SK-N-SH (cell line): ENCODE results near the gene MYRF. TPM values are rescaled to one million over a fixed set of nuclear protein-coding genes. Genes with fewer than 3 reads are reported as not detected.

Source experiments
- CTCF ChIA-PET: fragments of 300-600, 350-600 bp; formaldehyde crosslinking; extraction: SDS; loops from one replicate; lab custom pipeline; 2021; lab: Yijun Ruan, JAX
- POLR2A ChIA-PET: fragments of 350-600 bp; sonication (Branson Sonifier 250); formaldehyde crosslinking; extraction: SDS; loops from one replicate; lab custom pipeline; 2020; ENCODE audit warnings: antibody characterized with exemption, inconsistent platforms; lab: Yijun Ruan, JAX
- DNase-seq: peaks from one replicate; pipeline ENCODE4 v3.0.0; 2012
- H2AFZ ChIP-seq: fragments of 200-600 bp; sonication (generic); 2 replicates; pipeline ENCODE4 v1.8.1; 2016; ENCODE audit warnings: antibody characterized with exemption, mild to moderate bottlenecking, low read depth
- H3F3A ChIP-seq: fragments of 200-600 bp; sonication (generic); replicated peaks from 2 replicates; pipeline ENCODE3; 2016; ENCODE audit warnings: antibody characterized with exemption, mild to moderate bottlenecking; ENCODE audit not compliant: insufficient read depth
- H3K27ac ChIP-seq, 2 experiments: fragments of 200-500 bp in 1 of 2; fragments of 200-600 bp in 1 of 2; sonication (Bioruptor generic) in 1 of 2; sonication (generic), shearing (Covaris generic) in 1 of 2; 2 replicates each; pipeline versions ENCODE4 v1.5.1 to v1.6.1; 2014 to 2016; ENCODE audit warnings: low read depth in 2 of 2, inconsistent platforms in 1 of 2, low read length in 1 of 2, mild to moderate bottlenecking in 1 of 2, mixed read lengths in 1 of 2
- H3K27me3 ChIP-seq: fragments of 200-600 bp; sonication (generic), shearing (Covaris generic); 2 replicates; pipeline ENCODE4 v1.6.1; 2016; ENCODE audit warnings: mixed run types; ENCODE audit not compliant: insufficient read depth
- H3K36me3 ChIP-seq, 2 experiments: fragments of 200-500 bp in 1 of 2; fragments of 200-600 bp in 1 of 2; sonication (Bioruptor generic) in 1 of 2; sonication (generic) in 1 of 2; replicated peaks in 1 of 2; 2 replicates each; pipeline versions ENCODE3 to v1.5.1; 2014 to 2016; ENCODE audit warnings: low read length in 1 of 2, mild to moderate bottlenecking in 1 of 2; ENCODE audit not compliant: insufficient read depth in 2 of 2, control insufficient read depth in 1 of 2
- H3K4me1 ChIP-seq, 2 experiments: fragments of 200-500 bp in 1 of 2; fragments of 200-600 bp in 1 of 2; sonication (Bioruptor generic) in 1 of 2; sonication (generic), shearing (Covaris generic) in 1 of 2; 2 replicates each; pipeline versions ENCODE4 v1.5.1 to v1.6.1; 2014 to 2016; ENCODE audit warnings: low read depth in 1 of 2, low read length in 1 of 2, mixed run types in 1 of 2; ENCODE audit not compliant: insufficient read depth in 2 of 2, control insufficient read depth in 1 of 2
- H3K4me2 ChIP-seq: fragments of 200-600 bp; sonication (generic), shearing (Covaris generic); 2 replicates; pipeline ENCODE4 v1.6.1; 2017; ENCODE audit warnings: mixed run types
- H3K4me3 ChIP-seq, 2 experiments: fragments of 200-500 bp in 1 of 2; fragments of 200-600 bp in 1 of 2; sonication (Bioruptor generic) in 1 of 2; sonication (generic), shearing (Covaris generic) in 1 of 2; 2 replicates each; pipeline versions ENCODE4 v1.5.1 to v1.8.1; 2014 to 2016; ENCODE audit warnings: low read depth in 2 of 2, inconsistent platforms in 1 of 2, low read length in 1 of 2, mild to moderate bottlenecking in 1 of 2, mixed read lengths in 1 of 2, moderate library complexity in 1 of 2
- H3K79me2 ChIP-seq: fragments of 200-600 bp; sonication (generic); 2 replicates; pipeline ENCODE4 v1.8.1; 2017; ENCODE audit warnings: mild to moderate bottlenecking; ENCODE audit not compliant: insufficient read depth
- H3K9ac ChIP-seq: fragments of 200-600 bp; sonication (generic); 2 replicates; pipeline ENCODE4 v1.6.1; 2017; ENCODE audit warnings: mixed run types
- H3K9me2 ChIP-seq: fragments of 200-600 bp; sonication (generic); 2 replicates; pipeline ENCODE4 v1.6.1; 2017; ENCODE audit warnings: mixed run types
- H3K9me3 ChIP-seq: fragments of 200-600 bp; sonication (generic); 2 replicates; pipeline ENCODE4 v1.6.1; 2017; ENCODE audit warnings: mixed run types, mild to moderate bottlenecking, moderate library complexity
- H4K20me1 ChIP-seq: fragments of 200-600 bp; sonication (generic); 2 replicates; pipeline ENCODE4 v1.6.1; 2017; ENCODE audit warnings: mild to moderate bottlenecking, mixed run types; ENCODE audit not compliant: insufficient read depth
- CHD2 ChIP-seq: fragments of 150-350 bp; IDR thresholded peaks from 2 replicates; pipeline ENCODE4 v1.6.1; 2018; ENCODE audit warnings: low read length; ENCODE audit not compliant: partially characterized antibody
- CTCF ChIP-seq: fragments of 200-600 bp; sonication (generic); IDR thresholded peaks from 2 replicates; pipeline ENCODE4 v1.6.1; 2017; ENCODE audit warnings: antibody characterized with exemption, mild to moderate bottlenecking, moderate library complexity
- EP300 ChIP-seq, 2 experiments: IDR thresholded peaks; 2 replicates each; pipeline versions ENCODE4 v1.4.0 to v1.6.1; 2012; ENCODE audit warnings: borderline replicate concordance in 1 of 2, low read depth in 1 of 2, low read length in 1 of 2
- FOXJ3 ChIP-seq: sonication (generic); formaldehyde crosslinking; IDR thresholded peaks from 2 replicates; pipeline ENCODE4 v1.5.1; 2020; ENCODE audit warnings: mild to moderate bottlenecking, missing genetic modification reagents
- GATA2 ChIP-seq: sonication (generic); formaldehyde crosslinking; IDR thresholded peaks from 2 replicates; pipeline ENCODE4 v1.5.0; 2020; ENCODE audit warnings: mild to moderate bottlenecking, missing genetic modification reagents
- MEF2A ChIP-seq: IDR thresholded peaks from 2 replicates; pipeline ENCODE4 v1.4.0; 2012; ENCODE audit warnings: low read depth, borderline replicate concordance
- MXI1 ChIP-seq: IDR thresholded peaks from 2 replicates; pipeline ENCODE4 v1.6.1; 2012; ENCODE audit warnings: mild to moderate bottlenecking, low read depth, low read length, improper control_type of control experiment
- POLR2AphosphoS5 ChIP-seq: IDR thresholded peaks from 2 replicates; pipeline ENCODE4 v1.6.1; 2012; ENCODE audit warnings: low read depth, low read length
- RAD21 ChIP-seq: IDR thresholded peaks from 2 replicates; pipeline ENCODE4 v1.6.1; 2012; ENCODE audit warnings: mild to moderate bottlenecking, low read length
- RXRA ChIP-seq: IDR thresholded peaks from 2 replicates; pipeline ENCODE4 v1.4.0; 2012; ENCODE audit warnings: low read depth, mild to moderate bottlenecking, borderline replicate concordance
- SMC3 ChIP-seq: IDR thresholded peaks from 2 replicates; pipeline ENCODE4 v1.6.1; 2012; ENCODE audit warnings: low read depth, low read length, improper control_type of control experiment
- TAF1 ChIP-seq: IDR thresholded peaks from 2 replicates; pipeline ENCODE4 v1.6.1; 2012; ENCODE audit warnings: low read depth, mild to moderate bottlenecking, low read length, moderate library complexity, borderline replicate concordance
- YY1 ChIP-seq: IDR thresholded peaks from 2 replicates; pipeline ENCODE4 v1.4.0; 2012; ENCODE audit warnings: low read depth, mild to moderate bottlenecking
- ZBTB33 ChIP-seq: IDR thresholded peaks from 2 replicates; pipeline ENCODE4 v1.4.0; 2012; ENCODE audit warnings: low read depth, borderline replicate concordance
- WGBS: methylation state at CpG from one replicate; pipeline ENCODE4 v1.1.6; 2017; ENCODE audit warnings: low lambda C conversion rate; 5-methylcytosine and 5-hydroxymethylcytosine counted together
- polyA plus RNA-seq, 3 experiments: library from polyadenylated mRNA; depleted of rRNA; stranded (reverse); fragments of >200 nt; gene quantifications; 2 replicates each; pipeline ENCODE4 v1.2.3, GENCODE V29; 2012
- TF ChIP-seq, protein P1 (sequence below): fragments of 150-350 bp; IDR thresholded peaks from 2 replicates; pipeline ENCODE4 v1.6.1; 2016; ENCODE audit warnings: mild to moderate bottlenecking, low read depth, low read length

The MYRF gene
- polyA plus RNA-seq, 1 of the 3 experiments (the other 2 are of a cell fraction) = 2.8 TPM

DNA sequence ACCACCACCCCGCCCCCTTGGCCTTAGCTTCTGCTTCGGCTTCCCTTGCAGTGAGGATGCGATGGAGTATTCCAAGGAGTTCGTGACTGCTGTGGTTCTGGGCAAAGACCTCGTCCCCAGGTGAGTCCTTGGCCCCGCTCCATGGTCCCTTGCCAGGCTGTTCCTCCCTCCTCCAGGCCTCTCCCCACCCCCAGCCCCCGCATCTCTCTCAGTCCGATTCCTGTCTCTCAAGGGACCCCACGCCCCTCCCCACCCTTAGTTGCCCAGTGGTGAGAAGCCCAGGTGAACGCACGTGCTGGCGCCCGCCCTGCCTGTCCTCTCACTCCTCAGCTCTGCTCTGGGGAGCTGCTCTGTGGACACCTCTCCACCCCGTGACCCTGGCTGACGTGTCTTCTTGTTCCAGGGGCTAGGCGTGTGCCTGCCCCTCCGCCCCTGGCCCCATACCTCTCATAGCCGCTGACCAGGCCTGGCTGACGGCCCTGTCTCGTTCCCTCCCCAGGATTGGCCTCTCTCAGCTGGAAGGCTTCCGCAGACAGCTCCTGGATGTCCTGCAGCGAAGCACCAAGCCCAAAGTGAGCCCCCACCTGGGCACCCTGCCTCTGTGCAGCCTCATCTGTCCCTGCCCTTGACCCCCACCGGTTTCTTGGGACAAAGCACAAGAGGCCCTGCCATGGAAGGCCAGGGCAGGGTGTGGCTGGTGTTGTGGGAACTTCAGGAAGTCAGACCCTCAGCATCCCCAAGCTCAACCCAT is 14.6 kb upstream of the MYRF start:
- Histone ChIP-seq H4K20me1 (peaks cover 2% of the 10 kb centered on the region; the same call in 1 of the 2 replicates), H3K27me3 (no peaks in the 10 kb centered on the region), H3K79me2 (no peaks in the 10 kb centered on the region), H3K4me2 (no peak overlapping the region), H3K4me1 (peaks cover 0 to 5% of the 10 kb centered on the region in 2 experiments; a peak in 1 of 4 replicates), H3K9me3 (no peaks in the 10 kb centered on the region), H3F3A (no peaks in the 10 kb centered on the region), H3K9ac (no peak overlapping the region), H3K9me2 (no peaks in the 10 kb centered on the region), H3K27ac (no peak overlapping the region), H2AFZ (no peak overlapping the region), H3K36me3 (peaks cover 0 to 35% of the 10 kb centered on the region in 2 experiments), H3K4me3 (no peak overlapping the region)
- TF ChIP-seq MEF2A (no peak), RXRA (no peak), SMC3 (no peak), POLR2AphosphoS5 (no peak), TAF1 (no peak), CTCF (no peak), FOXJ3 (CRISPR knock-in tag) (no peak), CHD2 (no peak), MXI1 (no peak), GATA2 (CRISPR knock-in tag) (no peak), YY1 (no peak), ZBTB33 (no peak), RAD21 (no peak), EP300 (IDR thresholded peaks at IDR 0.05; ENCODE audit: borderline replicate concordance in 1 of 2, low read depth in 1 of 2, low read length in 1 of 2) (no peak)
- TF ChIP-seq, protein P1, sequence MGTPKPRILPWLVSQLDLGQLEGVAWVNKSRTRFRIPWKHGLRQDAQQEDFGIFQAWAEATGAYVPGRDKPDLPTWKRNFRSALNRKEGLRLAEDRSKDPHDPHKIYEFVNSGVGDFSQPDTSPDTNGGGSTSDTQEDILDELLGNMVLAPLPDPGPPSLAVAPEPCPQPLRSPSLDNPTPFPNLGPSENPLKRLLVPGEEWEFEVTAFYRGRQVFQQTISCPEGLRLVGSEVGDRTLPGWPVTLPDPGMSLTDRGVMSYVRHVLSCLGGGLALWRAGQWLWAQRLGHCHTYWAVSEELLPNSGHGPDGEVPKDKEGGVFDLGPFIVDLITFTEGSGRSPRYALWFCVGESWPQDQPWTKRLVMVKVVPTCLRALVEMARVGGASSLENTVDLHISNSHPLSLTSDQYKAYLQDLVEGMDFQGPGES = no peak
- ChIA-PET POLR2A (no interaction called here), CTCF (interaction anchor here (1.0 to 2.6 kb wide), 7 partner anchors 10 to 60 kb away, joined by 3 to 14 read pairs (median 6); partner anchors contain the start of gene DAGLA)
- DNase-seq = no peak
- 88% methylated on average over 18 of the region's 23 CpGs for WGBS
